GM18498 (cell line): ENCODE results near the gene TBC1D22A.
"Not testable (repeated sequence)": the region's sequence is repeated elsewhere in the genome, so short reads cannot be mapped to it uniquely, and the experiment has no call there.

Experiments used
- ATAC-seq: cut with Tn5 transposase; IDR thresholded peaks from one replicate; pipeline ENCODE4 v1.9.1; 2021; ENCODE audit warnings: mild to moderate bottlenecking, moderate library complexity; ENCODE audit not compliant: unreplicated experiment

Gene TBC1D22A

GRCh38 chr22:46966495-46966845 lies 204.0 kb downstream of the TBC1D22A start:
- ATAC-seq, result no peak

DNA sequence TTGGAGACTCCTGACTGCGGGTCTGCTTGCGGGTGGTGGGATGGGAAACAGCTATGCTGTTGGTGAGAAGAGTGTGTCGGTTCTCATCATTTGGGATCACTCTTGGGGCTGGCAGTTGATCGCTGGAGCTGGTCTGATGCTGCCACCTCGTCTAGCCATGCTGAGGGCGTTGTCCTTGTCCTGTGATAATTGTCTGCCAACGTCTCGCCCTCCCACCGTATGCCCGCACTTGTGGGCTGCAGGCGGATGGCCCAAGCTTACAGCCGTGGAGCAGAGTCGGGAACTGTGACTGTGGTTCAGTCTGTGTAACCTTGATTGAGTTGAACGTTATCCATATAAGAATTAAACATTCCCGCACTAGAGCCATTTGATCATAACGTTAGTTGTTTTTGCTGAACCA lies 204.4 kb downstream of the TBC1D22A start:
- no peak for ATAC-seq

GRCh38 chr22:46967445-46968358 lies 205.3 kb downstream of the TBC1D22A start:
- no peak for ATAC-seq

DNA sequence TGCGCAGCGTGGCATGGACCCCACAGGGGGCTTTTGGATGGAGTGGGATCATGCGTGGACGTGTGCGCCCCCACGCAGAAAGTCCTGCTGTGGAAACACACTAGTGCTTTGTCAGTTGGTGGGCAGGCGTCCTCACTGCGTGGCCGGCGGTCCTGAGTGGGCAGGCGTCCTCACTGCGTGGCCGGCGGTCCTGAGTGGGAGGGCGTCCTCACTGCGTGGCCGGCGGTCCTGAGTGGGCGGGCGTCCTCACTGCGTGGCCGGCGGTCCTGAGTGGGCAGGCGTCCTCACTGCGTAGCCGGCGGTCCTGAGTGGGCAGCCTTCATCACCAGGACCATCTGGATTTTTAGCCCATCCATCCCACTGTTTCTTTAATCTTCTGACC lies 205.9 kb downstream of the TBC1D22A start:
- ATAC-seq, result no peak

DNA sequence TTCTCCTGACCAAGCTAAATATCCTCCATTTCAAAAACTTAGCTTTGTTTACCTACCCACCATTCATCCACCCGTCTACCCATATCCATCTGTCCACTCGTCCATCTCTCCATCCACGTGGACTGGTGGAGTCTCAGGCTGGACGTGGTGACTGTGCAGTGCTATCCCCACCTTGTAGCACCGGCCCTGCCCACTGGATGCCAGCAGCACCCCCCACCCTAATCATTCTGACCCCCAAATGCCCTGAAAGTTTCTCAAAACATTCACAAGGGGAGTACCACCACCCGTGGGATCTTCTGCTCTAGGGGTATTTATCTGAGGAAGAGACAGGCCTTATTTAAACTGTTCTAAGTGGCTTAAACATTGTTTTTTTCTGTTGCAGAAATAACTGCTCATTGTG lies 206.4 kb downstream of the TBC1D22A start:
- ATAC-seq, result no peak

GRCh38 chr22:46969491-46969890 lies 207.0 kb downstream of the TBC1D22A start:
- peak; percentile 77 for ATAC-seq

GRCh38 chr22:46969961-46970360 lies 207.5 kb downstream of the TBC1D22A start:
- ATAC-seq, result peak; percentile 22

DNA sequence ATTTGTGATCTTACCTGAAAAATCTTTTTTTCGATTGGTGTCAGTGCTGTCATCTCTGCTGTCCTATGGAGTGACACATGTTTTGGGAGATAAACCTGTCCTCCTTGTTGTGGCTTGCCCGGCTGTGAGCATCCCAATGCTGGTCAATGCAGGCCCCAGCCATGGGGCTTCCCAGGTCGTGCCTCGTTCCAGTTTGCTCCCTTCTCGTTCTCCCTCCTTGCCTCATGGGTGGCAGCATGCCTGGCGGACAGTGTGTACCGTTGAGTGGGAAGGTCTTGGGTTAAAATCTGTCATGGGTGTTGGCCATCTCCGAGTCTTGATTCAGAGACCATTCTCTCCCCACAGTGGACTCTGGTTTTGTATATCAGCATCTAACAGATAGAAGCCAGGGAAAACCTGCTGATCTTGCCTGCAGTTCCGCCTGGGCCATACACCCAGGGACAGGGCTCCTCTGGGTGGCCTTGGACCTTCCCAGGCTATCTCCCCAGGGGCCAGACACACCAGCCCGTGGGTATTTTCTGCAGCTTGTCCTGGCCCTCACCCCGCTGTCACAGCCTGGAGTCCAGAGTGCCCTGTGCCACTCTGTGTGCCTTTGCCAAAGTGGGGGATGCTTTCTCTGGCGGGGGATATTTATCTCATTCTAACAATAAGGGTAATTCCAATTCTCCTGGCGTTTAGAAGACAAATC lies 208.1 kb downstream of the TBC1D22A start:
- ATAC-seq, result no peak

DNA sequence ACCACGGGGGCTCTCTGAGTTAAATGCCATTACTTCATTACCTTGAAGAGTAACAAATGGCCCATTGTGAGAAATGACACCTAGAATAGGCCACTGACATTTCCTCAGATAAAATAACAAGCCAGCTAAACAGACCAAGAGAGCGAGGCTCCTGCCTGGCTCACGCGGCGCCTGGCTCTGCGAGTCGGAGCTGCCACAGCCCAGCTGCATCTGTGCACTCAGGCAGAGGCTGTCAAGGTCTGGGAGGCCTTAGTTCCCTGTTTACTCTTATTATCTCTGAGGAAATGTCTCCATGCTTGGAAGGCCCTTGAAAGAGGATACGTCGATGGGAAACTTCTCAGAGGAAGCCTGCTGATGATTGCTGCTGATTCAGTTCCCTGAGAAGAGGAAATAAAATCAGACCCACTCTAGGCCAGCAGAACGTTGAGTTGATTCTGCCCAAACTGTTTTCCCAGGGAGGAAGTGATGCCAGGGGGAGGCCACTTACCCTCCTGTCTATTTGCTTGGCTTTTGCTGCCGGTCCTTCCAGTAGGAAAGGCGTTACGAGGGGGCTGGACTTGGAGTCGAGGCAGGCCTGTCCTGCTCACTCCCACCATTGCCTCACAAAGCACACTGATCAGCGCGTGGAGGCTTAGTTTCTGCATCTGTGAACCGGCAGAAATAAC lies 208.8 kb downstream of the TBC1D22A start:
- ATAC-seq, result no peak

GRCh38 chr22:46971764-46972125 lies 209.3 kb downstream of the TBC1D22A start:
- ATAC-seq, result no peak

- no peak for ATAC-seq
Measured at GRCh38 chr22:46972256-46972655, 209.8 kb downstream of the TBC1D22A start.

DNA sequence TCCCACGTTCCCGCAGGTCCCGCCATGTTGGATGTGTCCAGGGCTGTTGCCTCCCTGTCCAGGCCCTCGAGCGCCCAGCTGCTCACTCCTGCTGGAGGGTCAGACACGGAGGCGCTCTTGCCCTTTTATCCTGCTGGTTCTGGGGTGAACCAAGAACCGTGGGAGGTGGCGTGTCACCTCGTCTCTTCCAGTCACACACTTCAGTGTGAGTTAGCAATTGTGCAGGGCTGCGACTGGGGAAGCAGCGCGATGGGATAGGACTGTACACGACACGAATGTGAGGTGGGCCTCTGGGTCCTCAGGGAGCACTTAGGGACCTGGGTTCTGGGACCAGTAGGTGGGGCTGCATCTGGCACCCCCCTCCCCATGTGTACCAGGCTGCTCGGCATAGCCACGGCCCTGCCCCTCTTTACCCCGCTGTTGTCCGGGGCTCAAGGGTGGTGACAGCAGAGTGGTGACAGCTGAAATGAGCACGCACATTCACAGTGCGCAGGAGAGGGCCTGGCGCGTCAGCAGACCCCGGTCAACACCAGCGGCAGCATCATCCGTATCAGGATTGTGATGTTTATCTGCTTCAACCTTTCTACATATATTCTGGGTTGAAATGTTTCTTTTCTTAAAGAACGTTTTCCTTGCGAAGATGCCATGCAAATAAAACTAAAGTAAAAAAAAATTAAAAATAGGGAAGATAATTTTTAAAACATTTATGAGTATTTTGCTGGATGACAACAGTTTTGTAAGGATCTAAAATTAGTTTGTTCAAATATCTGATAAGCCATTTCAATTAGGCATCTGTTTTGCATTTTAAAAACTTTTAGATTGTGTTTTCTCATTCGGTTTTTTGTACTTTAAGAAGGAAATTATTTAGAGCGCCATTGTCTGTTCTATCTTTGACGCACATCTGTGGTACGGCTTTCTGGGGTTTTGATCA lies 210.7 kb downstream of the TBC1D22A start:
- ATAC-seq, result no peak

DNA sequence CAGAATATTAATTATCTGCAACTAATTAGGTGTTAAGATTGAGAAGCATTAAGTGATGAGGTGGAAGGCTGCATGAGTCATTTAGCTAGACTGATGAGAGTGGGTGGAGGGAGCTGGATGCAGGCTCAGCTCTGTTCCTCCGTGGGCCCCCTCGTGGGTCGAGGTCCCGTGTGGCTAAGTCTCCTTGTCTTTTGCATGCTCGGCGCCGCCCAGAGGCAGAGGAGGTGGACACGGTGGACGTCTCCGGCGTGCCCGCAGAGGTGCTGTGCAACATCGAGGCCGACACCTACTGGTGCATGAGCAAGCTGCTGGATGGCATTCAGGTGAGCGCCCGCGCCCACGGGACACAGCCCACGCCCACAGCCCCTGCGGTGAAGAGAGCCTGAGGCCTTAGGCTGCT lies 211.6 kb downstream of the TBC1D22A start:
- ATAC-seq, result no peak

GRCh38 chr22:46974631-46975585 lies 212.5 kb downstream of the TBC1D22A start:
- no peak for ATAC-seq

GRCh38 chr22:46976143-46976542 lies 213.7 kb downstream of the TBC1D22A start:
- ATAC-seq, result no peak

DNA sequence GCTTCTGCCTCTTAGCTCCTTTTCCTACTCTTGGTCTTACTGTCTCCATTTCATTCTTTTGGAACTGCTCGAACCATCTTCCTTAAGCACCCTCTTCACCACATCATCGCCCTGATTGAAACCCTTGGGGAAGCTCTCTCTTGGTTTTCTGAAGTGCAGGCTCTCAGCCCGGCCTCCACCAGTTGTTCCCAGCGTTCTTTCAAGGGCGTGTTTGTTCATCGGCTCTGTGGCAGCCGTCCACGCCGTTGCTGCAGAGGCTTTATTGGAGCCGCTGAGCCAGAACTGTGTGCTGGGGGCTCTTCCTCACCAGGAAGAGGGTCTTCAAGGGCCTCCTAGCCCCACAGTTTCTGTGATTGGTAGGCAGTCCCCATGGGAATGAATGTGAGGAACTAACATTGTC lies 214.1 kb downstream of the TBC1D22A start:
- ATAC-seq, result no peak

DNA sequence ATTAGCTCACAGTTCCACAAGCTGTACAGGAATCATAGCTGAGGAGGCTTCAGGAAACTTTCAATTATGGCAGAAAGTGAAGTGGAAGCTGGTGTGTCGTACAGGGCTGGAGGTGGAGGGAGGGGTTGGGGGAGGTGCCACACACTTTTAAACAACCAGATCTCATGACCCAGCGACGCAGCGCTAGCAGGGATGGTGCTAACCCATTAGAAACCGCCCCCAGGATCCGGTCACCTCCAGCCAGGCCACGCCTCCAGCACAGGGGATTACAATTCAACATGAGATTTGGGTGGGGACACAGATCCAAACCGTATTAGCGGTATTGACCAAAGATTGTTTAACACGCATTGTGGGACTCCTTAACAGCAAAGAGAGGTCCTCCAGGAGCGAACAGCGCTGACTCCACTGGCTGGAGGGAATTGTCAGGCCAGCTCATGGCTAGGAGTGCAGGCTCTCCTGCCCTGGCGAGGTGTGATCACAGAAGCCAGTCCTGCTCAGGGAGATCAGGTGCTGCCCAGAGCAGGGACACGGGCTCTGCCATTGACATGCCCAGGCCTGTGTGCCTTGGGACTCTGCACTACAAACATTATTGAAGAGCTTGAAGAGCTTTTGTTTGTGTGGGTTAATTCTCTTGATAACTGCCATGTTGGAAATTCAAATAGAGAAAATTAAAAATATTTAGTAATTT lies 215.3 kb downstream of the TBC1D22A start:
- no peak for ATAC-seq

DNA sequence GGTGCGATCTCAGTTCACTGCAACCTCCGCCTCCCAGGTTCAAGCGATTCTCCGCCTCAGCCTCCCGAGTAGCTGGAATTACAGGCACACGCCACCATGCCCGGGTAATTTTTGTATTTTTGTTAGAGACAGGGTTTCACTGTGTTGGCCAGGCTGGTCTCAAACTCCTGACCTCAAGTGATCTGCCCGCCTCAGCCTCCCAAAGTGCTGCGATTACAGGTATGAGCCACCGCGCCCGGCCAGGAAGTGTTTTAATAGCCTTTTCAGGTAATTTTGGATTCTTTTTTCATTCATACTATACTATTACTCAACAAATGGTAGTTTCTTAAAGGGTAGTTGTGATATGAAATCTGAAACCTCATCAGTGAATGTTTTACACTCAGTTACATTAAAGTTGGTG lies 216.2 kb downstream of the TBC1D22A start:
- ATAC-seq, result not testable (repeated sequence)

DNA sequence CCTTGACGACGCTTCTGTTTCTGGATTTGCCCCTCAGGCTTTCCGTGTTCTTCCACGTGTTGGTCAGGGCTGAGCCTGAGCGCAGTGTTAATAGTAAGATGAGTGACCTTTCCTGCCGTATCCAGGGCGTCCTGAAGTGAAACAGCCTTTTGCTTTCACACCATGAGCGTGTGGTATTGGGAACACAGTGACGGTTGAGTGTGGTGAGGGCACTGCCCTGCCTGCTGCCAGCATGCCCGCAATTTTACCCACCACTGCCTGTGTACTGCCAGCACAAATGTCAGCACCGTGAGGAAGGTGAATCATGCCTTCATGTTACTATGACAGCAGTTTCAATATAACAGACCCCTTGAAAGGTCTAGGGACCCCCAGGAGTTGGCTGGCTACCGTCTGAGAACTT lies 217.1 kb downstream of the TBC1D22A start:
- no peak for ATAC-seq
